Erythroblast (primary cell): Measurements from ENCODE around the gene KLHDC8A.
A peak's percentile ranks its signal among the peaks of the same experiment; 100 is the strongest.

Experiments
- DNase-seq, 2 experiments: peaks; one replicate each; lab custom pipeline; 2025; lab: John Stamatoyannopoulos, UW
- GATA1 ChIP-seq: IDR thresholded peaks from 2 replicates; pipeline ENCODE4 v1.6.1; 2011; ENCODE audit warnings: low read depth, mild to moderate bottlenecking, control low read depth, low read length, moderate library complexity
- POLR2A ChIP-seq: IDR thresholded peaks from 2 replicates; pipeline ENCODE4 v1.6.1; 2011; ENCODE audit warnings: mild to moderate bottlenecking, low read length

Gene KLHDC8A

GRCh38 chr1:205313563-205314308, 43.0 kb downstream of the KLHDC8A start:
- no peak for DNase-seq
- TF ChIP-seq POLR2A, result no peak
- no peak for TF ChIP-seq GATA1

GRCh38 chr1:205312866-205313562, 43.7 kb downstream of the KLHDC8A start:
- DNase-seq, result no peak
- TF ChIP-seq POLR2A (no peak), GATA1 (no peak)

GRCh38 chr1:205310976-205311704, 45.6 kb downstream of the KLHDC8A start:
- TF ChIP-seq POLR2A, result no peak
- no peak for TF ChIP-seq GATA1

GRCh38 chr1:205309741-205310140, 47.0 kb downstream of the KLHDC8A start:
- TF ChIP-seq POLR2A (no peak), GATA1 (no peak)
- DNase-seq, result no peak

More at GRCh38 chr1:205310976-205311704, 45.6 kb downstream of the KLHDC8A start:
- DNase-seq, result no peak

- TF ChIP-seq GATA1, result no peak
- TF ChIP-seq POLR2A, result no peak
- DNase-seq, result peak; percentile 36 to 78
These were observed 49.7 kb downstream of the KLHDC8A start for GRCh38 chr1:205306929-205307566.

- DNase-seq, result no peak
- TF ChIP-seq GATA1 (no peak), POLR2A (no peak)
These were observed 52.0 kb downstream of the KLHDC8A start for GRCh38 chr1:205304695-205305070.

GRCh38 chr1:205304046-205304694, 52.6 kb downstream of the KLHDC8A start:
- TF ChIP-seq GATA1 (no peak), POLR2A (no peak)

GRCh38 chr1:205303247-205303888, 53.4 kb downstream of the KLHDC8A start:
- TF ChIP-seq GATA1, result no peak
- TF ChIP-seq POLR2A, result no peak
- no peak for DNase-seq

More at GRCh38 chr1:205304046-205304694, 52.6 kb downstream of the KLHDC8A start:
- no peak for DNase-seq

- TF ChIP-seq POLR2A (no peak), GATA1 (no peak)
- DNase-seq, result no peak
These were observed 54.7 kb downstream of the KLHDC8A start for GRCh38 chr1:205301842-205302588.

GRCh38 chr1:205301205-205301821, 55.4 kb downstream of the KLHDC8A start:
- TF ChIP-seq POLR2A (no peak), GATA1 (no peak)

GRCh38 chr1:205300149-205300548, 56.6 kb downstream of the KLHDC8A start:
- no peak for DNase-seq
- no peak for TF ChIP-seq GATA1
- TF ChIP-seq POLR2A, result no peak

More at GRCh38 chr1:205301205-205301821, 55.4 kb downstream of the KLHDC8A start:
- DNase-seq, result no peak
